ENCODE data around the gene STAT5B.

- TF ChIP-seq EZH2 (IDR thresholded peaks at IDR 0.05; ENCODE audit: insufficient read depth, poor library complexity, severe bottlenecking) (no peak), EZH2phosphoT487 (IDR thresholded peaks at IDR 0.05; ENCODE audit: insufficient read depth, low read depth) (no peak)
Measured at GRCh38 chr17:42285346-42286050, 9.3 kb upstream of the STAT5B start.
